Inferior parietal cortex (tissue), 1 donor: Measurements from ENCODE around the gene KCNMA1.

Source experiments
- DNase-seq: peaks from one replicate; pipeline ENCODE4 v3.0.0-alpha.2; 2016; ENCODE audit errors: extremely low spot score

The KCNMA1 gene

DNA sequence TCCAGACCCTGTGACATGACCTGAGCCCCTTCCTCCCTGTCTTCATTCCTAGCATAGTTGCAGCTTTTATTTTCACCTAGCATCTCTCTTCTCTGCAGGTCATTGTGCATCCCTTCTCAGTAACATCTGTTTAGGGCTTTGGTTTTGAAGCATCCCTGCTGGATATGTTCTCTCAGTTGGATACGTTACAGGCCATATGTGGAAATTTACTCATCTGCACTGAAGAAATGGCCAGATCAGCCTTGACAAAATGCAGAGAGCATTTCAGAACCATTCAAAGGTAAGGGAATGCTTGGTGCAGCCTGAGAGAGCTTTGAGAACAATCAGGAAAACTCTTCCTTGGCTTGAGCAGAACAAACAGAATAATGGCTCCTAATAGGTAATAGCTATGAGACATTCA, 647.0 kb downstream of the KCNMA1 start:
- DNase-seq, result no peak

DNA sequence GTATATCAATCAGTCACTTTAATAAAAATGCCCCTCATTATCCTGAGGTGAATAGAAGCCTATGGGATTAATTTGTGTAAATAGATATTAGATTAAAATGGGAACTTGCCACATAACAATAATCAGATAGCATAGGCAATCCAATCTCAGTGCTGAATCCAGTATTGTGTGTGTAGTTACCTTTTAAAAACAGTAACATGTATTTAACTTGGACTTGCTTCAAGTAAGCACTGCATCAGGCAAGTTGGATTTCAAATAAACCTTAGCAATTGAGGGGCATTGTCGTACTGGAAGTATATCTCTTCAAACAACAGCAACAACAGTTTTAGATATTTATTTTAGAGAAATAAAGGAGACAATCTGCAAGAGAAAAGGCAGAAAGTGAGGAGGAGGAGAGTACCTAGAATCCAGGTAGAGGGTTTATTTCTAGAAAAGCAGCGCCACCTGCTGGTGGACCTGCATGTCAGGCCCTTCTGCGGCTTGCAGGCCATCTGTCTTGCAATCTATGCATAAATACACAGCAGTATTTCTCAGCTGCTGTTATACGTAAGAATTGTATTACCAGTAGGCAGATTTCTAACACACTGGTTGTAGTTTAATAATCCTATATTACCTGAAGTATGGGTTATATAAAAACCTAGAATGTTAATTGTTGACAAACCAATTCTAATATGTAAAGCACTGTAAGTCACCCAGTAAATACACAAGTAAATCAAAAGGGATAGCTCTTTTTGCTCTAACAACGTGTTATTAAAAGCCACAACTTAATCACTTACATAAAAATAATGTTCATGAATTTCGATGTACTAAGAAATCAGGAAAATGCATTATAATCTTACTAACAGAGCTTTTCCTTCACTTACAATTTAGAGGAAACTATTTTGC, 652.8 kb downstream of the KCNMA1 start:
- DNase-seq, result peak; percentile 83

DNA sequence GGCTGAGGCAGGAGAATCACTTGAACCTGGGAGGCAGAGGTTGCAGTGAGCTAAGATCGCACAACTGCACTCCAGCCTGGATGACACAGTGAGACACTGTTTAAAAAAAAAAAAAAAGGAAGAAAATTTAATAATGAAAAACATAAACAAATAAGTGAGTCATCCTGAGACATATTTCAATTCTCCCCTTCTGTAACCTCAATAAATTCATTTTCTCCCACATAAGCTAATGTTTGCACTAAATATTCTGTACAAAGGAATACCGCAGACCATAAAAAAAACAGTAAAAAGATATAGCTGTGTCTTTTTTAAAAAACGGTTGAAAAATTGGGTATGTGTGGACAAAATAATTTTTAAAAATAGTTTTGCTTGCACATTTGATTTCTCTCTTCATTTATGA, 654.0 kb downstream of the KCNMA1 start:
- DNase-seq, result no peak

DNA sequence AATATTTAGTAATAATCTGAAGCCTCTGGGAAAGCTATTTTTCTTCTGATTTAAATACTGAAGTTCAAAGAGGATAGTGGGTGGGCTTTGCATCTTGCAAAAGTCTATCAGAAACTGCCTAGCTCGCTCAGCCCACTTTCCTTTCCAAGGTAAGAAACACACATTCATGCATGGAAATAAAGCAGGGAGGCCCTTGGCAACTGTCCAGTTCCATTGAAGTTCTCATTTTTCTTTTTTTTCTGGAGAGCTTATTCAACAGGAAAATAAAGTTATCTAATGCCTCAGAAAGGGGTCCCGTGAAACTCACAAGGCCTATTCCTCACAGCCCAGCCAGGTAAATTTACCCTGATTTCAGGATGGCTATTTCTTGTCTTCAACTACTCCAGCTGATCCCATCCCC, 654.9 kb downstream of the KCNMA1 start:
- DNase-seq, result no peak

DNA sequence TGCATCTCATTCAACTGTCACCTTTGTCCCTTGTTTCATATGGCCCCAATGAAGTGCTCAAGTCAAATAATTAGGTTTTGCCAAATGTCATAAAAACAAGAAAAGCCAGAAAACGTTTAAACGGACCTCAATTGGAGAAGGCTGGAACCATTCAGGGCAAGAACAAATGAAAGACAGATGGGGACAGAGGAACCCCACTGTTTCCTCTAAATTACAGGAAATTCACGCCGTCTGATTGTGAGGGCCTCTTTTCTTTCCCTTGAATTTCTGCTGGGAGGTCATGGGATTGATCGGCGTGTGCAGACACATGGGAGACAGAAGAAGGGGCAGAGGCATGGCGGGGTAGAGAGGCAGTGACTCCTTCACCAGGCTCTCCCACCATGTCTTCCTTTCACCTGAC, 656.4 kb downstream of the KCNMA1 start:
- no peak for DNase-seq

DNA sequence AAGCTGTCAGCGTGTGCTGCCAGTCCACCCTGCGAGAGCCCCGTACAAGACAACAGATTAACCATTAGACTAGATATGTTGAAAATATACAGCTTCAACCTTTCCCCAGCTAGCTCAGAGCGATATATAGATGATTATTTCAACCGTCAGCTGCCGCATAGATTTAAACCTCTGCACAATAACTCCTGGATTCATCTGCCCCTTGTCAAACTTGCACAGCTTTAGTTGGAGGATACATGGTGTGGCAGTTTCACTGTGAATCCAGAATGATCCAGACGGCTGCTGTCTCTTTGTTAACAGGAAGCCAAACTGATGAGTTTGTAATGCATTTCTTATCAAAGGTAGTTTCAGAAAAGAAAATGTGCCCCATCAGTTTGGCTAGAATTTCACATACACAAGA, 659.7 kb downstream of the KCNMA1 start:
- no peak for DNase-seq

DNA sequence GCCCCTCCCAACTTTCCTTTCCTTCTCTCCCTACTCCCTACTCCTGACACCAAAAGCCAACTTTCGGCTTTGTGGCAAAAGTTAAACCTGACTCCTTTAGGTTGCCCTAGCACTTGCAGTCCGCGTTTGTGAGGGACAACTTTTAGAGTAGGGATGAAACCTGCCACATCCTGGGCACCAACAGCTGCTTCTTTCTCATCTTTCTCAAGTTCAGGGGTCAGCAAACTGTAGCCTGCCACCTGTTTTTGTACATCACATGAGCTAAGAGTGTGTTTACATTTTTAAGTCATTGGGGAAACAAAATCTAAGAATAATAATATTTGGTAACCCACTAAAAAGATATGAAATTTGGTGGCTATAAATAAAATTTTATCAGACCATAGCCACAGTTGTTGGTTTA, 660.6 kb downstream of the KCNMA1 start:
- DNase-seq, result no peak

DNA sequence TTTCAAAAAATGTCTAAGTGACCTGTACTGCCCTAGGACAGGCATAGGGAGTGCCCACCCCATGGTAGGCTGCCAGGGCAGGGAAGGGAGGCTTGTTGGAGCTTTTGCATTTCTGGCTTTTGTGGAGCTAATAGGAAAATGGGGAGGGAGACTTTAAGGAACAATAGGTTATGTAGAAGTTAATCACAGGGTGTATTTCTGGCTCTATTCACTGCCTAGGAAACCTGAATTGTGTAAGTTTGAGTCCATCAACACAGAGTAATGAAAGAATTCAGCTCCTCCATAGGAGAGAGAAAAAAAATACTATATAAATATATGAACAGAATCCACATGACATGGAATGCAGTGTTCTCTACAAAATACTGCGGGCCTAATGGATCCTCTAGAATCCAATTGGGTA, 661.5 kb downstream of the KCNMA1 start:
- no peak for DNase-seq

DNA sequence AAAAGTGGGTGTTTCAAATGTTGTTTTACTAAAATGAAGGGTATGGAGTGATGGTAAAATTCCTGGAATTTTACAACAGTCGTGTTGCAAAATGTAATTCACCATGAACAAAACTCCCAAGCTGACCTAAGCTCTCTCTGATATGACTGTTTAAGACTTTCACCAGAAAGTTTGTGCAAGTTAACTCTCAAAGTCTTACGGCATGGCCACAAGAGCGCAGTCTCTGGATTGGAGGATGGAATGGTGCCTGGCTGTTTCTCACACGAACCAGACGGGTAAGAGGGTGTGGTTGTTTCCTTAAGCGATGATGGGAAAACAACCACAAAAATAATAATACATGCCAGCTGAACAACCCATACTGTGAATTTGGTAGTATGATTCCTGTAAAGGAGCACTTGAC, 662.5 kb downstream of the KCNMA1 start:
- DNase-seq, result no peak

DNA sequence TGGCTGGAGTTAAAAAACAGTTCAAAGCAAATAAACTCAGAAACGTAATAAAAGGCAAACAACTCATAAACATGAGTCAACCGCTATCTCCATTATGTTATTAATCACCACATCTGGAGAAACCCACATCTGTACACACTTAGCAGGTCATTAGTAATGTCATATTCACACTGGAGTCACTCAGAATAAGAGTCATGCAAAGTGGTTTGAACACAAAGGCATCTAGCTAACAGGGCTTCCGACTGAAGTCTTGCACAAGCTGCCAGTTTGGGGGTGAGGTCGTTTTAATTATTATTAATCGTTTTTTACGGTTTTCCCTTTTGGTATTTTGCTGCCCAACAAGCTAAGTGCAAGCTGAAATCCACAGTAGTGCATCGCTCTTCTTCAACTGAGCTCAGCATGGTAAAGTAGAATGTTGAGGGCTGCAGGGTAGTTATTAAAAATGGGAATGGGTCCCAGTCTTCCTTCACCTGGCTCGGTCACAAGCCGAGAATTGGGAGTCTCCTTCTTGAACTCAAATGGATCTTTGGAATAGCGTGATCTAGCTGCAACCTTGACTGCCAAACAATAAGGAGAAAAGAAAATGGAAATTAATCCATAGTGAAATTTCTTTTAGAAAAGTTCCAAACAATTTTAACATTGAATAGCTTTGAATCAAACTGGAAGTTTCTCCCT, 663.5 kb downstream of the KCNMA1 start:
- no peak for DNase-seq

DNA sequence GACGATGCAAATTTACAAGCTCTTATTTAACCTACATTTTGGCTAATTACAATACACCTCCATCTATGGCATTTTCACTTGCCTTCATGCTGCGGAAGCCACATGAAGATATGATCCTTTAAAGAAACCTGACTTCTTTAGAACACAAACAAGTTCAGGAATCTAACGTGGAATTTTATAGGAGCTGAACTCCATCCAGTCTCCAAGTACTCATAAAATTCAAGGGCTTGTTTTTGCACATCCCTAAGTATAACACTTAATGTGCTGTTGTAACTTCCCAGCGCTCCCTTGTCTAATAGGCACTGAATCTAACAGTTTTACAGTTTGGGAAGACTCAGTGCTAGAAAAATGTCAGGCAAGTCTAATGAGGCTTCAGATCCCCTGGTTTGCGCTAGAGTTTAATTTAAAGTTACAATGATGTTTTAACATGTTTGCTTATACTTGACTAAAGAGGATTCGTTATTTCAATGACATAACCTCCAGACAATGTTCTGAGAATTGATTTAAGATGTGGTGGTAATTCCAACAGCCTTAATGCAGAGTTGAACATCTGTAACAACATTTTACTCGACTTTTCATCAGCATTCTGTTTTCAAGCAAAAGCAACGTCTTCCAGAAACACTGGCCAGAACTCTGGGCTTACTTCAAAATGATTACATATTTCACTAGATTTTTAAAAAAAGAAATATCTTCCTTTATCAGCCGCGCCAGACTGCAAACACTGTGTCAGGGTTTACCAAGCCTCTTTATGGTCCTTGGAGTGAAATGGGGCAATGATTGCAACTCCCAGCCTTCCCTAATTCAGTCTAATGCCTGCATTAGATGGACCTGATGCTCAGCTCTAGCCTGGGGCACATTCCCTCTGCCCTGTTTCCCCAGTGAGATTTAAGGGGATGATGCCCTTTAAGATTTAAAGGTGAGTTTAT, 664.3 kb downstream of the KCNMA1 start:
- DNase-seq, result no peak

DNA sequence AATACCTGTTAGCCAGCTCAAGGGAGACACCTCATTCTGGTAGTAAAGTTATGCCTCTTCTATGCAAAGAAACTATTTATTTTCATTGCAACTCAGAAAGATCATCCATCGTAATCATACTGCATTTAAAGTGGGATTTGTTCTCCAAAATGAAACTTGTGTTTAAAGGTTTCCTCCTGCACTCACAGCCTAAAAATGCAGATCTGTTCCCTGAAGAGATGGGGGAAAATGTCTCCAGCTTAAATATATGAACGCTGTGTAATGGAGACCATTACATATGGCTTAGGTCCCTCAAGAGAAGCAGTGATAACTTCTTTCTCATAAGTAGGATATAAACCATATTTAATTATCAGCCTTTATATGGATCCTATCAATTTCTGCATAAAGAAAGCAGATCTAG, 665.1 kb downstream of the KCNMA1 start:
- DNase-seq, result no peak

DNA sequence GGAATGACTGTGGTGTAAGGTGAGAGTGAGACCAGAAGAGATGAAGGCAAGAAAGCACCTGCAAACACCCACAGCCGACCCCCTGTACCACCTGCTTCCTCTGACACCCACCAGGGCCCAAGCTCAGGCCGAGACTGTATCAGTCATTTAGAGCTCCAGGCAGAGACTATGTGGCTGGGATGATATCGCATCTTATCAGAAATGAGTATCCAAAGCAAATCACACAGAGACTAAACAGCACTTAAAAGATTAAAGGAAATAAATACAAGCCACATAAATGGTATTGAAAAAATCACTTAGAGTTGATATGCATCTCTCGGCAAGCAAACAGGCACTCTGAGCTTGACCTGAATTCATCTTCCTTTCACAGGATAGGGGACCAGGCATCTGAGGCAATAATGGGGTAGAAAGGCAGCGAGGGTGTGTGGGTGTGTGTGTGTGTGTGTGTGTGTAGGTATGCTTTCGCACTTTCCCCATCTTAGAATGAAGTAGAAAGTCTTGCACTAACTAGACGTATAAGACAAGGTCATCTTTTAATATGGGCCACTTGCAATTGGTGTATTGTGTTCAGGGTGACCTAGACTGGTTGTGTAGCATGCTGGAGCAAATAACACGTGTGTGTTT, 665.9 kb downstream of the KCNMA1 start:
- no peak for DNase-seq

DNA sequence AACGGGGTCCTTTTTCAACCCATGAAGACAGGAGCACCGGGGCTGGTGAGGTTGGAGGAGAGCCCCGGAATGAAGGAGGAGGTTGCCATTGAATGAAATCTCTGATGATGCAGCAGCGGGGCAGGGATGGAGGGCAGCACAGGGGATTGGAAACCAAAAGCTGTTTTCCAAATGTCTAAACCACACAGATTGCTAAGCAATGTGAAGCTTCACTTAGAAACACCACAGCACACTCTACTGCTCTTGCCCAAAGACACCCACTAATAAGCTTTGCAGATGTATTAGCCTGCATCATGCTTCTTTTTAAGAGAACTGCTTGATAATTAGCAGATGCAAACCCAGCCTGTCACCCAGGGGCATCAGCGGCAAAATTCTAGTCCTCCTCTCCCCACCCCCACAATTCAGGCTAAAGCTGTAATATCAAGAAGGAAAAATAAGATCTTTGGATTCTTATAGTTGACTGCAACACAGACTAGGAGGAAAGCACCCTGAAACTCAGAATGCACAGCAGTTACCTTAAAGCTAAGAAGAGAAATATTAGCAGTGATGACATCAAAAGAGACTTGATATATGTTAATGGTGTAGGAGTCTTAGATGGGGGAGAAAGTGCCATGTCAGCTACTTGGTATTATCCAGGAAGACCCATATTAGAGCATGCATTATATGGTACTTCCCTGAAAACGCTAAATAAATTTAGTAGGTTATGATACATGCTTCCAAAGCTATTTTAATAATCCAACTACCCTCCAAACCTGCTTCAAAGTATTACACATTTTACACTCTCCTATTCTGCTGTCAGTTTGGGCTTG, 666.7 kb downstream of the KCNMA1 start:
- no peak for DNase-seq

DNA sequence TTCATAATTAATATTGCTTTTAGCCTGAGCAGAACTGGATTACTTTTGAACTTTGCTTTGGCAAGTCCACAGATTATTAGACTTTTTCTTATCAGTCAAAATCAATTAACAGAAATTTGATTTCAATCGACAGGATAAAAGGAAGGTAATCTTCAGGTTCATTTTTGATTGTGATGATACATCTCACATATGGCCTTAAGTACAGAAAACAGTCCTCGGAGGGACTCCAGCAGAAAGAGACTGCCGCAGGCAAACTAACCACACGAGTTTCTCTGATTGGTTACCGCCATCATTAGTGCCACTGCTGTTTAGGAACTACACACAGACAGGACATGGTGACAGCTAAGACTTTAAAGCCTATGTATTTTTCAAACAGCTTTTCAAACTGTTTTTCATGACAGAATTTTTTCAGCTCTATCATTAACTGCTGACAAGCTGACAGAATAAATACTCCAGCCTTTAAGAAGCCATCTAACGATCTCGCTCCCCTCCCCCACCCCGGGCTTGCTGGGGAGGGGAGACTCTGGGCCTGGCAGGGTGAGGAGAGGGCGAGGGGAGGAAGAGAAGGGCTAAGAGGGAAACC, 668.2 kb downstream of the KCNMA1 start:
- no peak for DNase-seq

DNA sequence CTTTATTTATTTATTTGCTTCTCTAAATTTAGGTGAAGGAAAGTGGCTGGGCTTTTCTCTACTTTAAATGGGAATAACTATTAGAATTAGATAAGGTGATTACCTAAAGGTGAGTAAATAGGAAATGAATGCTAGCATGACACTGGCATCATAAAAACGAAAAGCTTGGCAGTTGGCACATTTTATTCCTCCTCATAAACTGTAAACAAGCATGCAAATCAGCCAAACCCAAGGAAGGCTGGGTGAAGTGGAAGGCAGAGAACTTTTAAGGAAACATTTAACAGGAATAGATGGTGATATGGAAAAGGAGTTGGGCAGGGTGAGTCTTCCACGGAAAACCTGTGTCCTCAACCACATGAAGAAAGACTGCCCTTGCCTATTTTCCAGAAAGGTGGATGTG, 669.1 kb downstream of the KCNMA1 start:
- DNase-seq, result no peak

DNA sequence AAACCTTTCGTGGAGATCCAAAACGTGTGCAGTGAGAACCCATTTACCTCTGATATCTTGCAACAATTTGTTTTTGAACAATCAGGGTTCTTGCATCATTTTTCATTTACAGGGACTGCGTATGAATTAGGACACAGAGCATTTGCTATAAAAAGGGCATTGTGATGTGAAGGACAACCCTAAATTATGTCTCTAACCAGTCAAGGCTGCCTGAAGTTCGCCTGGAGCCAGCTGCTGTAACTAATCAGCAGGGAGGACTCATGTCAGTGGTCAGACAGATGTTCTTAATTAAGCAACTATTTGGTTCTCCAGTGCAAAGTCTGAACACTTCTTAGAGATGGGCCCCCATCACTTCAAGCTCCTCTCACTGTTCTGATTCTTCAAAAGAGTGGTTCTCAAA, 674.8 kb downstream of the KCNMA1 start:
- no peak for DNase-seq

DNA sequence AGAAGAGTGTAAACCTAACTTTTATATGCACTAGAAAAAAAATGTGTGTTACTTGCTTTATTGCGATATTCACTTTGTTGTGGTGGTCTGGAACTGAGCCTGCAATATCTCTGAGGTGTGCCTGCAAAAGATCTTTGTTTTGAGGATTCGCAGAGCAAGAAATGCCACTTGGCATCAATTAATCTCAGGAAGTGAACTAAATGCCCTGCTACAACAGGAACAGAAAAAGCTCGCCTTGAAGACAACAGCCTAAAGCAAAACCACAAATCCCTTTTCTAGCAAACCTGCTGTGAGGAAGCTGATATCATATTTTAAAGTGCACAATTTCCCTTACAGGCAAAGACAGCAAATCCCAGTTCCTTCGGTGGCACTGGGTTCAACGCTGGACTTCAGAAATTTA, 675.8 kb downstream of the KCNMA1 start:
- no peak for DNase-seq

DNA sequence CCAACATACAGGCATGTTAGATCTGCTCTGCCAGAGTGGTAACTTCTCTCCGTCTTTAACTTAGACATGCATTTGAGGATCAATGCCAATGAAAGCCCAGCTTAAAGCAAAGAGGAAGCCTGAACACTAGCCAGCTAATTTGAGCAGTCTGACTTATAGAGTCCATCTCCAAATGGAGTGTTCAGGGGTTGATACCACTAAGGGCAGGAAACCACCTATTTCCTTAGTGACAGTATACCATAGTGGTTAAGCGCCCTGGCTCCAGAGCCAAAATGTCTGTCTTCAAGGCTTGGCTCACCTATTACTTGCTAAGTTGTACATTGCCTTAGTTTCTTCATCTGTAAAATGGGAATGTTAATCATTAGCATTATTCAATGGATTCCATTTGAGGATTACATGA, 678.5 kb downstream of the KCNMA1 start:
- DNase-seq, result no peak

DNA sequence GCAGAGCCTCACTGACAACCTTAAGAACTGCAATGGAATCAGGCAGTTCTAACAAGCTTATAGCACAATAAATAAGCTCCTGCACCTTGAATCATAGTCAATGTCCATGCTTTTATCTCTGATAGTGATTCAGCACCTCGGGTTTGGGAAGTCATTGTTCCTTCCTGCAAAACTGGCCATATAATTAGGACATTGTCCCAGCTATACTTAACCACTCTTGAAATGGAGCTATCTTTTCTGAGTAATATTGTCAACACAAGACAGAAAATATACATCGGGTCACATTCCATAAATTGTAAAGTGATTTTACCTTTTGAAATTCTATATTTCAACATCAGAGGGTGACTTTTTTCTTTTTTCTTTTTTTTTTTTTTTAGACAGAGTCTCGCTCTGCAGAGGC, 682.8 kb downstream of the KCNMA1 start:
- DNase-seq, result no peak

DNA sequence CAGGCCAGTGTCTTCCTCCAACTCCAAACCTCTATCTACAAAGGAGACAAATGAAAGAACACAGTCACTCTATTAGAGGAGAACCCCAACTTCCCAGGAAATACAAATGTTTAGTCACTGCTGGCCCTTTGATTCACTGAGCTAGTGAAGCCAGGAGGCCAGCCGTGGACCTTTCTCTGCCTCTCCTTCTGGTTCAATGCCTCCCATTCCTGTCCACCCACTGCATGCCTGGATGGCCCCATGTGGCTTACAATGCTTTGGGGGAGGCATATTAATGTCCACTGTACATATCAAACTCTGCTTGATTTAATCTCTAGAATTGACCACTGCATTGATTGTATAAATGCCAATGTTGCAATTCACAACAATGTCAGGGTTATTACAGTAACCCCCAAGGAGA, 687.3 kb downstream of the KCNMA1 start:
- DNase-seq, result no peak
